HG03139 (cell line): ENCODE measurements around the gene AATK.

Source experiments
- ATAC-seq: cut with Tn5 transposase; IDR thresholded peaks from one replicate; pipeline ENCODE4 v1.9.1; 2021; ENCODE audit not compliant: unreplicated experiment

Gene AATK

DNA sequence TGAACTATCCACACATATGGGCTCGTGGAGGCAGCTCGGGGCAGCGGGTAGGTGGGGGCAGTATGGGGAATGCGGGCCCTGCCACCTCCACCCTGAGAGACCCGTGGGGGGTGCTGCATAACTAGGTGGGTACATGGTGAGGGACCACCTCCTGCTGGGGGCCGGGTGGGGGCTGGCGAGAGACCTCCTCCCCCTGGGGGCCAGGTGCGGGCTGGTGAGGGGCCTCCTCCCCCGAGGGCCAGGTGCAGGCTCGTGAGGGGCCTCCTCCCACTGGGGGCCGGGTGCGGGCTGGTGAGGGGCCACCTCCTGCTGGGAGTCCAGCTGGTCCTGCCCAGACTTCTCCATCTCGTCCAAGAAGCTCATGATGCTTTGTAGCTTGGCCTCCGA lies 31.4 kb upstream of the AATK start:
- no peak for ATAC-seq

DNA sequence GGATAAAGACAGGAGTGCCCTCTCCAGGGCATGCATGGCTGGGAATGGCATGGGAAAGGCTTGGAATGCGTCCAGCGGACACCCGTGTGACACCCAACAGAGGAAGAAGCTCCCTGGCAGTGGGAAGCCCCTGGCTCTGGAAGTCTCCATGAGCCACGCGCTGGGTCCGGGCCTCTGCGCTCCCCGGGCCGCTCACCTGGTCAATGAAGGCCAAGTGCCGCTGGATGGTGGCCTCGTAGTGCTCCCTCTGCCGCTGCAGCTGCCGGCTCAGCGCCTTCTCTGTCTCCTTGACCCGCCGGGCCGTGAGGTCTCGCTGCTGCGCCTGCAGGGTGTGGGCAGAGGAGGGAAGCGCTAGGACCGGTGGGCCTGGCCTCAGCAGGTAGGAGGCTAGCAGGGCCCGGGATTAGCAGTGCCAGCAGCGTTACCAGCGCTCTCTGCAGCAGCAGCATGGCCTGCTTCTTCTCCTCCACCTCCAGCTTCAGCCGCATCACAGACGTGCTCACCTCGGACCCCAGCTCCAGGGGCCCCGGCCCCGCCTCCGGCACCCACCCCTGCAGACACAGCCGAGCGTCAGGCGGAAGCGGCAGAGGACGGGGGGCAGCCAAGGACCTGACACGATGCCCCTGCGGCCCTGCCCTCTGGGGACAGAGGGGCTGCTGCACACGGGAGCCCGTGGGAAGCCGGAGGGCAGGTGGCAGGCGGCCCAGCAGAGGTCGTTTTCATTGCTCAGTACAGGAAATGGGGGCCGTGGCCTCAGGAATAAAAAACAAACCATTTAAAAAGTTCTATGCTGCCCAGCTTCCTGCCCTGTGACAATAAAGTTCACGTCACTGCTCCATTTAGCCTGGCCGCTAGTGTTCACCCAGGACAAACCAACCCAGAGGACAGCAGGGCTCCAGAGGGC lies 30.7 kb upstream of the AATK start:
- ATAC-seq, result no peak

DNA sequence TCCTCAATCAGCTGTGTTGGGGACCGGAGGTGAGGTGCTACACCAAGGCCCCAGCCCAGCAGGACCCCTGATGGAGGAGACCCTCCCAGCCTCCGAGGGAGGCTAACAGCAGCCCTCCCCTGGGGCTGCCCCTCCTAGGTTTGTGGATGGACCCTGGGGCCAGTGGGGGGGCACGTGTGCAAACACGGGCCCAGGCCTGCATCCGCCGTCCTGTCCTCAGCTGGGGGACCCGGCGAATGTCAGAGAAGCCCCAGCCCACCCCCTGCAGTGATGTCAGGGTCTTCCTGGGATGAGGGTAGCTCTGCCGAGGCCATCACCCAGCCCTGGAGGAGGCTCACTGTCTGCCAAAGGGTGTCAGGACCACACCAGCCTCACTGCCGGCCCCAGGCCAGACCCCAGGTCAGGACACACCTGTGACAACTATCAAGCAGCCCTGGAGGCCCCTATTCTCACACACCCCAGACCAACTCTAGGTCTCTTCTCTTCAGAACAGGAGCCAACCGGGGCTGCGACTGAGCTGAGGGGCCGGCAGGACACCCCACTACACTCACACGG lies 30.0 kb upstream of the AATK start:
- no peak for ATAC-seq

DNA sequence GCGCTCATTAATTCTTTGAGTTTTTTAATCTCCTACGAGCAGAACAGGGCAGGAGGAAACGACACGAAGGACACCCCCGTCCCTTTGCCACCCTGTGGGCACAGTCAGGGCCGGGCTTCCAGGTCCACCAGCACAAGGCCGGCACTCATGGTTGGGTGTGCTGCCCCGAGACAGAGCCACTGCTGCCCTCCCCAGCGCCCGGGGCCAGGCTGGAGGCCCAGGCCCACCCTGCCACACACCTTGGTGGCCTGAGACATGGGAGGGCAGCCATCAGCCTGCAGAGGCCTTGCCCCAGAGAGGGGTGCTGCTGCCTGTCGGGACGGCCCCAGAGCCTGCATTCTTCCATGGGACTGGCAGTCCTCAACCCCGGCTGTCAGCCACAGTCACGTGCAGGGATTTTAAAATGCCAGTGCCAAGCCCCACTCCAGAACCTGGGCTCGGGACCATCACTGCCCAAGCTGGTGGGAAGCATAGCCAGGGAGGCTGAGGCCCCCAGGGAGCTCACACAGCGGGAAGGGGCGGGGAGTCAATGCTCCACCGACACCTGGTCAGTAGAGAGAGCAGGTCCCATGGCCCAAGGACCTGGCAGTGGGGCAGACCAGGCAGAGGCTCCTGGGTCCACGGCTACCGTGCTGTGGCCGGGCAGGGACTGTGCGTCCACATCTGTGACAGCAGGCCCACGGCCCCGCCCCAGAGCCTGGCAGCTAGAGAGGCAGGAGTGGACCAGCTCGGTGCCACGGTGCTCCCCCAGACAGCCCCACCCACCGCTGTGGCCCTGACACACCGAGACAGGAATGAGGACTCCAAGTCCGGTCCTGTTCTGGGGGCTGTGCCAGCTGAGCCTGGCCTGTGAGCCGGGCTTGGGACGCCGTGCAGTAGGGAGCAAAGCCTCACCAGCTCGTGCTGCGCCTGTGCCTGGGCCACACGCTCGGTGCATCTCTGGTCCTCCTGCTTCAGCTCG lies 29.2 kb upstream of the AATK start:
- no peak for ATAC-seq

DNA sequence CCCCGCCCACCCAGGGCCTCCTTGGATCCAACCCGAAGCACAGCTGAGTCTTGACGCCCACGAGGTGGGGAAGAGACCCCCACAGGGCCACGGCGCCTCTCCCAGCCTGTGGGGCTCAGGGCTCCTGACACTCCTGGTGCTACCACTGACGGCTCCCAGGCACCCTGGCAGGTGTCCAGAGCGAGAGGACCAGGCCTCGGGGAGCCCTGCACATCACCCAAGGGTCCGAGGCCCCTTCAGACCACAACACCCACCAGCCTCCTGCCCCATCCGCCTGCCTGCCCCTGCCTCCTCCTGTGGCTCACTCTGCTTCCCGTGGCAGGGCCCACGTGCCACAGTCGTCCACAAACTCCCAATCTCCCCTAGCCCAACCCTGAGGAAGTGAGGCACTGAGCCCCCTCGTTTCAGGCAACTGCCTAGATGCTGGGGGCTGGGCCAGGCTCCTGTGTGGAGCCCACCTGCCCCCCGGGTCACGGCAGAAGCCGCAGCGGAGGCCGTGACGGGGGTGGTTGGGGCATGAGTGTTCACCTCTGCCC lies 28.3 kb upstream of the AATK start:
- no peak for ATAC-seq

DNA sequence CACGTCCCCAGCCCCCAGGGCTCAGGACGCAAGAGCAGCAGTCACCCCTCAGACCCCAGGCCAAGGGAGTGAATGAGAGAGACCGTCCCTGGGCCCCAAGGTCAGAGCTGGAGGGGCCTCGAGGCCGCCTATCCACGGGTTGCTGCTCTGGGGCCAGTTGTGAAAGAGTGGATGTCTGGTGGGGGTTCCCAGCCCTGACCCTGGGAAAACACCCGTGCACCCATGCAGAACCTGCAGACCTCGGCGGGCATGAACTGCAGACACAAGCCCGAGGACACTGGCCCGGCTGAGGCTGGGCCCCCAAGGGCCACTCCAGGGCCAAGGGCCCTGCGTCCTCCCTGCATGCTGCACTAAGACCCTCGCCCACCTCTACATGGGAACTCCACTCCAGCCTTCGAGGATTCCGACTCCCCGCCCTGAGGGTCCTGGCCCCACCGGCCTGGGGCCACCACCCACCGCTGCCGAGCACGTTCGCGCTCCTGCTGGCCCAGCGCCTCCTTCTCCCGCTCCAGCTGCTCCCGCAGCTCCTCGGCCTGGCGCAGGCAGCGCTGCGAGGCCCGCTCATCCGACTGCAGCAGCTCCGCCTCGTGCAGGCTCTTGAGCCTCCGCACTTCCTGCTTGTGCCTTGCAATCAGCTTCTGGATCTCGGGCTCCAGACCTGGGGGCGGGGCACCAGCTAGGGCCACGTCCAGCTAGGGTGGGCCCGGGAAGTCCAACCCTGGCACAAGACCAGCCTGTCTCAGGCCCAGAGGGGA lies 27.6 kb upstream of the AATK start:
- ATAC-seq, result no peak

DNA sequence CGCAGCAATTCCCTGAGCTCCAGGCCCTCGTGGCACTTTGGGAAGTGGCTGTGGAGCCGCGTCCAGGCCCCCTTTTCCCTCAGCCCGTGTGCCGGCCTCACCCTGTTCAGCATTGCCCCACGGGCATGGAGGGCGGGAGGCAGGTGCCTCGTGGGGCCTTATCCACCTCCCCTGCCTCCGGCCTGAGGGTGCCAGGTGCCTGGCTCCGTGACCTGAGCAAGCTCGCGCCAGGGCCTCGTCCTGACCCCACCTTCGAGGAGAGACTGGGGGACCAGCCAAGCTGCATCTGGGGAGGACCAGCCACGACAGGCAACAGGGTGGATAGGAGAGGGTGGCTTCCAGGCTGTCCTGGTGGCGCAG lies 27.0 kb upstream of the AATK start:
- ATAC-seq, result no peak

DNA sequence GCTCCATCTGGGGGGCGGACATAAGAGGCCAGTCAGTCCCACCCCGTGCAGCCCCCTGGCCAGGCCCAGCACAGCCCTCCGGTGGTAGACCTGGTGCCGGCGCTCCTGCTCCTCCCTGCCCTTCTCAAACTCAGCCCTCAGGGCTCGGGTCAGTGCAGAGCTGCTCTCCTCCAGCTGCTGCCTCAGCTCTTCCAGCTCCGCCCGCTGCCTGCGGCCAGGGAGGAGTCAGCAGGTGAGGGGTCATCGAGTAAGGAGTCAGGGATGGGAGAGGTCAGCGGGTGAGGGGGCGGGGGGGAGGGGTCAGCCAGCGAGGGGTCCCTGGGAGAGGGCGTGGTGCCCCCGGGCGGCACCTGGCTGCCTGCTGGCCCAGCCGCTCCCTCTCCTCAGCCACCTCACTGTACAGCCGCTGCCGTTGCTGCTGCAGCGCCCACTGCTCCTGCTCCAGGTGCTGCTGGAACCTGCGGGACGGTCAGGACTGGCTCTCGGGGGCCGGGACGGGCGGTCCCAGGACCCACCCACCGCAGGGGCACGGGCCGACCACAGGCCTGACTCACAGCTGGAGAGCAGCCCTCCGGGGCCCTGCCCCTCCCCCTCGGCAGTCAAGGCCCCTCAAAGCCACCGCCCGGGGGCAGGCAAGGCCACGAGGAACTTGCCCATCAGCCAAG lies 26.5 kb upstream of the AATK start:
- no peak for ATAC-seq

DNA sequence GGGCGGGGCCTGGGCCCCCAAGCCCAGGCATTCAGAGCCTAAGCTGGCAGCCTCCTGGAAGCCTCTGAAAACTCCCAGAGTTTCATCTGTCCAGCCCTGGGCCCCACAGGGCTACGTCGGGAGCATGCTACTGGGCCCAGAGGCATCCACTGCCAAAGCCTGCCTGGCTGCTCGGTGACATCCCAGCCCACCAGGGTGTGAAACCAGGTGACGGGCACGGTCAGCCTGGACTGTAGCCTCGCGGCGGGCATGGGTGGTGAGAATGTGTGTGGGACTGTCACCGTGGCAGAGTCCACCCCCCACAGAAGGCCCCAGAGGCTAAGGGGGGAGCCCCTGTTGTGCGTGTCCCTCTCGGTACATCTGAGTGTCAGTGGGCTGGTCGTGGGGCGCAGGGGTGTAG lies 25.6 kb upstream of the AATK start:
- no peak for ATAC-seq

DNA sequence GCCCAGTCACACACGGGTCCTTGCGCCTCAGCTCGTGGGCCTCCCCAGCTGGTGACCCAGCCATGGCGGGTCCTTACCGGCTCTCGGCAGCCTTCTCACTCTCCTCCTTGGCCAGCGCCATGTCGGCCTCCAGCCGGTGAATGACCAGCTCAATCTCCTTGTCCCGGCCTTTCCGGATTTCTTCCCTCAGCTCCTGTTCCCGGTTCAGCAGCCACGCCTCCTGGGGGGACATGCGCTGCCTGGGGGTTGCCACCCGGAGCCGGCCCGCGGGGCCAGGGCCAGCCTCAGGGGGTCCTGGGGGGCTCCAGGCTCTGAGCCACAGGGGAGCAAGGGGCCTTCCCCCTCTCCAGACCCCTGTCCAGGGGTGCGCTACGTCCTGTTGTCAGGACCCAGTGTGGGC lies 25.1 kb upstream of the AATK start:
- no peak for ATAC-seq

DNA sequence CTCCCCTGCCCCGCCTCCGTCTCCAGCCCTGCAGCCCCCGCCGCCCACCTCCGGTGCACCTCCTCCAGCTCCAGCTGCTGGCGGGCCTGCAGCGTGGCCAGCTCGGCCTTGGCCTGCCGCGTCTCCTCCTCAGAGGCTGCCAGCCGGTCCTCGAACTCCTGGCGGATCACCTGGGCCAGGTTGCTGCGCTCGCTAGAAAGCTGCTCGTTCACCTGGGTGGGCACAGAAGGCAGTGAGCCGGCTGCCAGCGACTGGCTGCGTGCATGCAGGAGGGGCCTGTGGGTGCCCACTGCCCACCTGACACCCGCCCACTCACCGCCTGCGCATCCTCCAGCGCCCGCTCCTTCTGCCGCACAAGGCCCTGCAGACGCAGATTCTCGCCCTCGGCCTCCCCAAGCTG lies 24.6 kb upstream of the AATK start:
- no peak for ATAC-seq

DNA sequence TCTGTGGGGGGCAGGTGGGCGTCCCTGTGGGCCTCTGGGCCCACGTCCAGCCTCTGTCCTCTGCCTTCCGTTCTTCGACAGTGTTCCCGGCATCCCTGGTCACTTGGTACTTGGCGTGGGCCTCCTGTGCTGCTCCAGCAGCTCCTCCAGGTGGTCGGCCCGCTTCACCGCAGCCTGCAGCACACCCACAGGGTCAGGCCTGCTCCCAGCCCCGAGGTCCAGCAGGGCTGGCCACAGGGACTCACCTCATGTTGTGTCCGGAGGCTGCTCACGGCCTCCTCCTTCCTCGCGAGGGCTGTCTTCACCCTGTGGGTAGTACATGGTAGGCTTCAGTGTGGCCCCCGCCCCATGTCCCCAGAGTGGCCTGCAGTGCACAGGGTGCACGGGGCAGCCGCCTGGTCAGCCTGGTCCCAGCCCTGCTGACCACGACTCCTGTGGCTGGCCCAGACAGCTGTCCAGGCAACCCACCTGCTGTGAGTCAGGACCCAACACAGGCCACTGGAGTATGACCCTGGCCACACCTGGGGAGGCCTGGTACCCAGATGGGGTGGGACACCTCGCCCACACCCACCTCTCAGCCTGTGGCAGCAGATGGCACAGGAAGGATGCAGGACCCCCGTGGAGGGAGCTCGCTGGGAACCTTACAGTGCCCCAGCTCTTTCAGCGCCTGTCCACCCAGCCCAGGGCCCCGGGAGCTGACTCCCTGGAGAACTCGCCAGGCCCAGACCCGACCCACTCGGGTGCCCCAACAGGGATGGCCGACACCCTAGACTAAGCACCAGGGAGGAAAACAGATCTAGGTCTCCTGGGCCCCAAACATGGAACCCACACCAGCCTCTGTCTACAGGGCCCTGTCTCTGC lies 23.9 kb upstream of the AATK start:
- no peak for ATAC-seq

DNA sequence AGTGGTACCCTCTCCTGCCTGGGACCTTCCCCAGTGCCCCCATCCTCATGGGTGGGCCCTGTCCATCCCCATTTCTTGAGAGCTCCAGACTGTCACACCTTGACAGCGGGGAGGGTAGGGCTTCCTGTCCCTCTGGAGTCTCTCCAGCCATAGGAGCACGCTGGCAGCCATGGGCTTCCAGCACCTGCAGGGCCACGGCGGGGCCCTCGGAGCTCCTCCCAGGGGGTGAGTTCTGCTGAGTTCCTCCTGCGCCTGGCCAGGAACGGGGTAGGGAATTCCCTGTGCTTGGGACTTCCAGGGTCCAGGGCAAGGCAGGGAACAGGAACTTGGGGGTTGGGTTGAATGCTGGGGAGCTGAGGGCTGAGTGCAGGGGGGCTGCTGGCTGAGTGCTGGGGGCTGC lies 23.0 kb upstream of the AATK start:
- no peak for ATAC-seq

DNA sequence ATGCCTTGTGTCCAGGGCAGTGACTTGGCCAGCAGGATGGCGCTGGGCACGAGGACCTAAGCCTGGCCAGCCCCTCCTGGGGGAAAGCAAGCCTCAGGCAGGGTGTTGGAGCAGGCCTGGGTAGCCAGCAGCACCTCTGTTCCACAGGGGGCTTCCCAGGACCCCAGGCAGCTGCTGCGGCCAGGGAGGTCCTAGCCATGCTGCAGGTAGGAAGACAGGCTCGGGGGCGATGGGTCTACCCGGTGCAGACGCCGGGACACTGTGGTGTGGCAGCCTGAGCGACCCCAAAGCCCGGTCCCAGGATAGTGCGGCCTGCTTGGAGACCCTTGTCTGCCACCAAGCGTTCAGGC lies 22.4 kb upstream of the AATK start:
- no peak for ATAC-seq

DNA sequence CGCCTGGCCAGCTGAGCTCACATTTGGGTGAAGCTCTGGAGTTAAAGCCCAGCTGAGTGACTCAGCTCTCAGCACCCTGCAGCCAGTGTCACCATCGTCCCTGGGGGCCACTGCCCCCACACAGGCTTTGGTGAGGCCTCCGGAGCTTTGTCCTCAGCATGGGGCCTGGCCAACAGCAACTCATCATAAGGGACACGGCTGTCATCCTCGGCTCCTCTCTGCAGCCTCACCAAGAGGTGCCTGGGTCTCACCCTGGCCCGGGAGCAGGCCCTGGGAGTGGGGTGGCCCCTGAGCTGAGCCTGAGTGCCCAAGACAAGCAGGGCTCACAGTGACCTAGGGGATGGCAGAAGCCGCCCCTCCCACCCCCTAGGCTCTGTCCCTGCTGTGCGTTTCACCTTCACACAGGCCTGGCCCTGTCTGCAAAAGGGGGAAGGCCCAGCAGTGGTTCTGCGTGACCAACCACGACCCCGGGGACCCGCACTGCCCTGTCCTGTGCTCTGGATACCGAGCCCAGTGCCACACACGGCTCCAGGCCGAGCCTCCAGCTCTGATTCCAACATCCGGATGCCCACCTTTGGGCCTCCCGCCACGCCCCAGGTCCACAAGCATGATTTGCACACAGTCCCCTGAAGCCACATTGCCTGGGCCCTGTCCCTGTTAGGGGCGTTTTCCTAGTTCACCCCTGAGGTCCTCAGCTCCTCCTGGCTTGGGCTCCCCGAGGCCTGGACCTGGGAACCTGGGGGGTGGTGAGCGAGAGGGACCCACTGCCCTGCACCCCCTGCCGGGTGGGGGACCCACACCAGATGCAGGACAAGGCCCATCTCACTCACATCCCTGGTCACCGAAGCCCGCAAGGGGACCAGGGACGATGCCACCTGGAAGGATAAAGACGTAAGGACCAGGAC lies 21.8 kb upstream of the AATK start:
- ATAC-seq, result no peak

DNA sequence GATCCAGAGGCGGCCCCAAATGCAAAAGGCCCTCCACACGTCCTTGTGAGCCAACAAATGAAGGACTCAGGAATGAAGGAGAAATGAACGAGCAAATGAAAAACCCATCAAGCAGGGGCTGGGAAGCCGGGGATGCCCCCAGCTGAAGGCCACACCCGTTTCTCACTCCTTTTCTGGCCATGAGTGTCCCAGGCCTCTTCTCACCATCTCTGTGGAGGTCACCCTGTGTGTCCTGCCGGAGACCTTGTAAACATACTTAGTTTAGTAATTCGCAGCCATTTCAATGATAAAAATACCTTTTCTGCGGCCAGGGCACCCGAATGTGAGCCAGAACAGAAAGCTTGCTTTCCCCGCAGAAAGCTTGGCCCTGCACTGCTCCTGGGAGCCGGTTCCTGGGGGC lies 21.1 kb upstream of the AATK start:
- no peak for ATAC-seq

DNA sequence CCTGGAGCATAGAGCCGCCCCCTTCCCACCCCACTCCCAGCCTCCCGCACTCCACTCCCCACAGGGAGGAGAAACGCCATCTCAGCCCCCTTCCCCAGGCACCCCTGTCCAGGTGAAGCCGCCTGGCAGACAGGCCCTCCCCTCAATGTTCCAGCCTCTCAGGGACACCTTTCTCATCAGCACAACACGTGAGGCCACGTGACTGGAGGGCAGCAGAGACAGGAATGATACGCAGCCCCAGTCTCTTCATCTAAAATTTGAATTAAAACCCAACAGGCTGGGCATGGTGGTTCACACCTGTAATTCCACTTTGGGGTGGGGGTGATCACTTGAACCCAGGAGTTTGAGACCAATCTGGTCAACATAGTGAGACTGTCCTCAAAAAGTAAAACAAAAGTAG lies 20.2 kb upstream of the AATK start:
- no peak for ATAC-seq

DNA sequence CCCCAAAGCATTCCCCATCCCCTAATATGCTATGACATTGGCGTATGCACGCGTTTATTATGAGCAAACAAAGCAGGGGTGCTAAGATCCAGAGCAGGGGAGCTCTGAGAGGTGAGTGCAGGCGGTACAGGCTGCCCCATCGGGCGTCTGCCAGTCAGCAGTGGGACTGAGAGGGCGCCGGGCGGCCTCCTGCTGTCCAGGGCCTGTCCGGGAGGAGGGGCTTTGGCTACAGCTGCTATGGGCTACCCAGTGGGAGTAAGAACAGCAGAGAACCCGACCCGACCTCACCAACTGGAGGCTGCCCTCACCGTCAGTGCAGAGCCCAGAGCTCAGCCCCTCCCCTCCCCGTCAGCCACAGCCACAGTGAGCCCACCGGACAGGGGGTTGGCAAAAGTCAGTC lies 18.5 kb upstream of the AATK start:
- no peak for ATAC-seq
